Parathyroid adenoma (tissue), 2 donors: Measurements from ENCODE around the gene RPL28.

ENCODE experiments used
- H2AFZ ChIP-seq: fragments of 300-600 bp; sonication (generic); one replicate; pipeline ENCODE4 v1.7.0; 2017; ENCODE audit warnings: antibody characterized with exemption, mild to moderate bottlenecking
- H3K27ac ChIP-seq: fragments of 300-600 bp; sonication (generic); one replicate; pipeline ENCODE4 v1.7.0; 2017
- H3K27me3 ChIP-seq: fragments of 300-600 bp; sonication (generic); one replicate; pipeline ENCODE4 v1.7.0; 2017; ENCODE audit warnings: low read length; ENCODE audit not compliant: control insufficient read depth, insufficient read depth
- H3K36me3 ChIP-seq: fragments of 300-600 bp; sonication (generic); one replicate; pipeline ENCODE4 v1.7.0; 2017; ENCODE audit warnings: low read length; ENCODE audit not compliant: control insufficient read depth, insufficient read depth
- H3K4me1 ChIP-seq: fragments of 300-600 bp; sonication (generic); one replicate; pipeline ENCODE4 v1.7.0; 2017; ENCODE audit warnings: control low read depth
- H3K4me2 ChIP-seq: fragments of 300-600 bp; sonication (generic); one replicate; pipeline ENCODE4 v1.7.0; 2017; ENCODE audit warnings: low read length
- H3K4me3 ChIP-seq: fragments of 300-600 bp; sonication (generic); one replicate; pipeline ENCODE4 v1.7.0; 2017; ENCODE audit warnings: low read depth, low read length
- H3K79me2 ChIP-seq: fragments of 300-600 bp; sonication (generic); one replicate; pipeline ENCODE4 v1.7.0; 2017; ENCODE audit warnings: control low read depth
- H3K9ac ChIP-seq: fragments of 300-600 bp; sonication (generic); one replicate; pipeline ENCODE4 v1.7.0; 2017; ENCODE audit warnings: mild to moderate bottlenecking
- H3K9me3 ChIP-seq: fragments of 300-600 bp; sonication (generic); one replicate; pipeline ENCODE4 v1.7.0; 2017; ENCODE audit warnings: low read length; ENCODE audit not compliant: control insufficient read depth
- TF ChIP-seq, protein P1 (sequence below): fragments of 300-600 bp; sonication (generic); IDR thresholded peaks from one replicate; pipeline ENCODE4 v1.7.0; 2017; ENCODE audit warnings: antibody characterized with exemption, mild to moderate bottlenecking
- donor health status: primary hyperparathyroidism.

Gene RPL28

DNA sequence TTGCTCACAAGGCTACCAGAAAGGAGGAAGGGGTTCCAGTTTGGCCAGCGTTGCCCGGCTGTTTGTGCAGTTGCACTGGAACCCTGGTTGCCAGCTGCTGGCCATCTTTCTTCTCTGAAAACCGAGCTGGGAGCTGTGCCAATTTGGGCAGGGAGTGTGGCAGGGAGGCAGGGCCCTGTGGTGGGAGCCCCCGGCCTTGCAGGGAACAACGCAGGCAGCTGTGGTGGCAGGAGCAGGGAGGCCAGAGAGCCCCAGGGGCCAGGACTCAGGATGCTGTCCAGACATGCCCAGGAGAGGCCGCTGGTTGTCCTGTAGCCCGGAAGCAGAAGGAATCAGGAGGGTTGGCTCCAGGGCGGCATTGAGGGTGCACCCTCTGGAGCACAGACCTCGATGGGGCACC, 41.3 kb upstream of the RPL28 start:
- no peaks in the 10 kb centered on the region for H3K4me1 ChIP-seq
- peaks cover 4% of the 10 kb centered on the region for H3K79me2 ChIP-seq
- no peak overlapping the region for H3K9ac ChIP-seq
- H3K4me2 ChIP-seq = no peak overlapping the region
- no peak overlapping the region for H3K4me3 ChIP-seq
- H3K36me3 ChIP-seq = no peaks in the 10 kb centered on the region
- no peak overlapping the region for H3K27ac ChIP-seq
- H2AFZ ChIP-seq = no peak overlapping the region
- no peaks in the 10 kb centered on the region for H3K27me3 ChIP-seq
- no peaks in the 10 kb centered on the region for H3K9me3 ChIP-seq
- TF ChIP-seq, protein P1, sequence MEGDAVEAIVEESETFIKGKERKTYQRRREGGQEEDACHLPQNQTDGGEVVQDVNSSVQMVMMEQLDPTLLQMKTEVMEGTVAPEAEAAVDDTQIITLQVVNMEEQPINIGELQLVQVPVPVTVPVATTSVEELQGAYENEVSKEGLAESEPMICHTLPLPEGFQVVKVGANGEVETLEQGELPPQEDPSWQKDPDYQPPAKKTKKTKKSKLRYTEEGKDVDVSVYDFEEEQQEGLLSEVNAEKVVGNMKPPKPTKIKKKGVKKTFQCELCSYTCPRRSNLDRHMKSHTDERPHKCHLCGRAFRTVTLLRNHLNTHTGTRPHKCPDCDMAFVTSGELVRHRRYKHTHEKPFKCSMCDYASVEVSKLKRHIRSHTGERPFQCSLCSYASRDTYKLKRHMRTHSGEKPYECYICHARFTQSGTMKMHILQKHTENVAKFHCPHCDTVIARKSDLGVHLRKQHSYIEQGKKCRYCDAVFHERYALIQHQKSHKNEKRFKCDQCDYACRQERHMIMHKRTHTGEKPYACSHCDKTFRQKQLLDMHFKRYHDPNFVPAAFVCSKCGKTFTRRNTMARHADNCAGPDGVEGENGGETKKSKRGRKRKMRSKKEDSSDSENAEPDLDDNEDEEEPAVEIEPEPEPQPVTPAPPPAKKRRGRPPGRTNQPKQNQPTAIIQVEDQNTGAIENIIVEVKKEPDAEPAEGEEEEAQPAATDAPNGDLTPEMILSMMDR = no peak

DNA sequence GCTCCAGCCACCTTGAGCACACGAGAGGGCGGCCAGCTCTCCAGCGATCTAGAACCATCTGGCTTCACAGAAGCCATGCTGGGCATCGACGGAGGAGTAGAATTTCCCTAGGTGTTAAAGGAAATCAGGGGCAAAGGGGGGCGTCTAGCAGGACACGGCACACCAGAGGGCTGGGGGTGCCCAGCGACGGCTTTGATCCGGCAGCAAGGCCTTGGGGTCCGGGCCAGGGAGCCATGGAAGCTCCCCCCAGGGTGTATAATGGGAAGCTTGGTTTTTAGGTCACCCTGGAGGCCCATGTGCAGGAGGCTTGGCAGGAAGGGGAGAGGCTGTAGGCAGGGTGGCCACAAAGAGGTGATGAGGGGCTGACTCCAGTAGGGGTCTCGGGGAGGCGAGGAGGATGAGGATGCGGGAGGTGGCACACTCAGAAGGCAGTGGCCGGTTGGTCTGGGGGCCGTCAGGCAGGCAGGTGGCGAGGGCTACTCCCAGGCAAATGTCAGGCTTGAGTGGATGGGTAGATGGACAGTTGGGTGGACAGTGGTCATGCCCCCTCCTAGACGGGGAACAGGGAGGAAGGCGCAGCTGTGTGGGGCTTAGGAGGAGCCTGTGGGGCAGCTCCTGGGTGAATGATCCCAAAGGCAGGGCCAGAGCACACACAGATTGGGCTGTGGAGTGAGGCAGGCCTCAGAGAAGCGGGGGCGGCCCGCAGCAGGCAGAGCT, 40.5 kb upstream of the RPL28 start:
- Histone ChIP-seq H3K36me3 (no peaks in the 10 kb centered on the region), H3K27me3 (no peaks in the 10 kb centered on the region), H3K79me2 (peaks cover 3% of the 10 kb centered on the region), H3K9me3 (no peaks in the 10 kb centered on the region), H3K4me2 (no peak overlapping the region), H3K4me1 (no peaks in the 10 kb centered on the region), H3K4me3 (no peak overlapping the region), H3K9ac (no peak overlapping the region), H3K27ac (no peak overlapping the region), H2AFZ (no peak overlapping the region)
- TF ChIP-seq, protein P1 = no peak

DNA sequence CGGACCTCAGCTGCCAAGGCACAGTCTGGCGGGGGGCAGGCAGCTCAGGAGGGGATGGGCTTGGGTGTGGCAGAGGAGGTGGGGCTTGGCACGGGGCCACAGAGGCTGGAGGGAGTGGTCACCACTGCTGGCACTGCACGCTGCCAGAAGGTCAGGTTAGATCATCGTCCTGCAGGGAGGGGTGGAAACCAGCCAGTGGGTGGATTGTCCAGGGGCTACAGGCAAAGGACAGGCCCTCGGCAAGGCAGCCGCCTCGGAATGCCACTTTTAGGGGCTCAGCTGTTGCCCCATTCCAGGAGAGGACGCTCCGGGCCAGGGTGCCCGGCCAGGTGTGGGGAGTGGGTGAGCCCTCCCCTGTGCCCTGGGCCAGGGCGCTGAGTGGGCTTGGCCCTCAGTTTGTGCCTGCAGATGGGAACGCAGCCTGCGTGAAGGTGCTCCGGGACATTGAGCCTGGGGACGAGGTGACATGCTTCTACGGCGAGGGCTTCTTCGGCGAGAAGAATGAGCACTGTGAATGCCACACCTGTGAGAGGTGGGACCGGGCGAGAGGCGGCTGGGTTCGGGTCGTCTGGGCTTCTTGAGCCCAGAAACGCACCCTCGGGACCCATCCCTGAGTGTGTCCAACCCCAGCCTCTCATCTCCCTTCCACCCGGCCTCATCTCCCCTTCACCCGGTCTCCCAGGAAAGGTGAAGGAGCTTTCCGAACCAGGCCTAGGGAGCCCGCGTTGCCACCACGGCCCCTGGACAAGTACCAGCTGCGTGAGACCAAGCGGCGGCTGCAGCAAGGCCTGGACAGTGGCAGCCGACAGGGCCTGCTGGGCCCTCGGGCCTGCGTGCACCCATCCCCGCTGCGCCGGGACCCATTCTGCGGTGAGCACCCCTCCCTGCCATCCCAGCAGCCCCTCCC, 39.7 kb upstream of the RPL28 start:
- Histone ChIP-seq H3K9me3 (no peaks in the 10 kb centered on the region), H3K27ac (no peak overlapping the region), H3K4me2 (no peak overlapping the region), H3K79me2 (no peaks in the 10 kb centered on the region), H3K9ac (no peak overlapping the region), H3K4me3 (no peak overlapping the region), H3K4me1 (no peaks in the 10 kb centered on the region), H3K36me3 (no peaks in the 10 kb centered on the region), H3K27me3 (no peaks in the 10 kb centered on the region), H2AFZ (no peak overlapping the region)
- TF ChIP-seq, protein P1 = no peak

DNA sequence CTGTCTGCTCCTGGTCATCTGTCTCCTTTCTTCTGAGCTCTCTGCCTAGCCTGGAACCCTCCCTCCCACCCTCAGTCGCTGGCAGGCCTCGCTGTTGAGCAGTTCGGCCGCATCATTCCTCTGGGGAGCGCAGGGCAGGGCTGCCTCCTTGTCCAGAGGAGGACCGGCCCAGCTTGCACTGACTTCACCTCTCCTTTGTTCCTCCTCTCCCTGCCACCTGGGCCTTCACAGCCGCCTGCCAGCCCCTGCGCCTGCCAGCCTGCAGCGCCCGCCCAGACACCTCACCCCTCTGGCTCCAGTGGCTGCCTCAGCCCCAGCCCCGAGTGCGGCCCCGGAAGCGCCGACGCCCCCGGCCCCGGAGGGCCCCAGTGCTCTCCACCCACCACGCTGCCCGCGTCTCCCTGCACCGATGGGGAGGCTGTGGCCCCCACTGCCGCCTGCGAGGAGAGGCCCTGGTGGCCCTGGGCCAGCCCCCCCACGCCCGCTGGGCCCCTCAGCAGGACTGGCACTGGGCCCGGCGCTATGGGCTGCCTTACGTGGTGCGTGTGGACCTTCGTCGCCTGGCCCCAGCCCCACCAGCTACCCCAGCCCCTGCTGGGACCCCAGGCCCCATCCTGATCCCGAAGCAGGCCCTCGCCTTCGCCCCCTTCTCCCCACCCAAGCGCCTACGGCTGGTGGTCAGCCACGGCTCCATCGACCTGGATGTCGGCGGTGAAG, 38.8 kb upstream of the RPL28 start:
- no peaks in the 10 kb centered on the region for H3K36me3 ChIP-seq
- no peaks in the 10 kb centered on the region for H3K9me3 ChIP-seq
- H3K4me3 ChIP-seq = no peak overlapping the region
- no peaks in the 10 kb centered on the region for H3K4me1 ChIP-seq
- no peak overlapping the region for H3K27ac ChIP-seq
- TF ChIP-seq, protein P1 = no peak
- H3K79me2 ChIP-seq = no peaks in the 10 kb centered on the region
- H3K9ac ChIP-seq = no peak overlapping the region
- H2AFZ ChIP-seq = no peak overlapping the region
- H3K27me3 ChIP-seq = no peaks in the 10 kb centered on the region
- no peak overlapping the region for H3K4me2 ChIP-seq
